Fibroblast of the aortic adventitia (primary cell): ENCODE measurements around the gene IGIP. TPM values are rescaled to one million over a fixed set of nuclear protein-coding genes. Genes with fewer than 3 reads are reported as not detected.
A peak's percentile ranks its signal among the peaks of the same experiment; 100 is the strongest.

ENCODE experiments used
- DNase-seq: peaks from one replicate; pipeline ENCODE4 v3.0.0-alpha.2; 2010; ENCODE audit warnings: low read depth
- H3K4me3 ChIP-seq: 2 replicates; pipeline ENCODE4 v1.5.1; 2011; ENCODE audit warnings: low read depth, mild to moderate bottlenecking, control low read depth, low read length, moderate library complexity
- total RNA-seq: library from RNA; depleted of rRNA; stranded (reverse); fragments of >200 nt; gene quantifications from 2 replicates; pipeline ENCODE4 v1.2.3, GENCODE V29; 2012; ENCODE audit warnings: low replicate concordance
- TF ChIP-seq, protein P1 (sequence below): IDR thresholded peaks from 2 replicates; pipeline ENCODE4 v1.5.1; 2011; ENCODE audit warnings: mild to moderate bottlenecking, low read length, control low read depth, inconsistent platforms; ENCODE audit not compliant: insufficient read depth

The IGIP gene
- total RNA-seq, 1 donor: 13.7 TPM

DNA sequence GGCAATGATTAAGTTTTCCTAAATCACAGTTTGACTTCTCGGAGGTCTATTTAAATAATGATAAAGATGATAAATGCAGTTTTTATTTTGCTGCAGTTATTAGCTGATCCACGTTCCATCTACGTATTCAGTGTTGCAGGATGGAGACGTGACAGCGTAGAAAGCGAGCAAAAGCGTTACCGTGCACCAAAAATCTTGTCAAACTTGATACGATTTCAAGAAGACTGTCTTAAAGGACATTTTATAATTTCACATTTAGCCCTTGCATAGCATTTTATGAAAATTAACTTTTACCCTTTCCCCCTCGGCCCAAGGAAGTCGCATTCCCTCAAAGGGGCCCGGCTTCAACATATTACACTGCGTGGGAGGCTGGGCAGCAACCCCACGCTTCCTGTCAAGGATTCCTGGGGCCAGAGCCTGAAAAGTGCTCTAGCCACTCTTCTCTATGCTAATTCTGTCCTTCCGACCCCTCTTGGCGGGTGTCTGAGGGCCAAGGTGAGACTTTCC lies 18.9 kb upstream of the IGIP start:
- peak overlapping the region; percentile 92 for H3K4me3 ChIP-seq
- DNase-seq: no peak
- TF ChIP-seq, protein P1, sequence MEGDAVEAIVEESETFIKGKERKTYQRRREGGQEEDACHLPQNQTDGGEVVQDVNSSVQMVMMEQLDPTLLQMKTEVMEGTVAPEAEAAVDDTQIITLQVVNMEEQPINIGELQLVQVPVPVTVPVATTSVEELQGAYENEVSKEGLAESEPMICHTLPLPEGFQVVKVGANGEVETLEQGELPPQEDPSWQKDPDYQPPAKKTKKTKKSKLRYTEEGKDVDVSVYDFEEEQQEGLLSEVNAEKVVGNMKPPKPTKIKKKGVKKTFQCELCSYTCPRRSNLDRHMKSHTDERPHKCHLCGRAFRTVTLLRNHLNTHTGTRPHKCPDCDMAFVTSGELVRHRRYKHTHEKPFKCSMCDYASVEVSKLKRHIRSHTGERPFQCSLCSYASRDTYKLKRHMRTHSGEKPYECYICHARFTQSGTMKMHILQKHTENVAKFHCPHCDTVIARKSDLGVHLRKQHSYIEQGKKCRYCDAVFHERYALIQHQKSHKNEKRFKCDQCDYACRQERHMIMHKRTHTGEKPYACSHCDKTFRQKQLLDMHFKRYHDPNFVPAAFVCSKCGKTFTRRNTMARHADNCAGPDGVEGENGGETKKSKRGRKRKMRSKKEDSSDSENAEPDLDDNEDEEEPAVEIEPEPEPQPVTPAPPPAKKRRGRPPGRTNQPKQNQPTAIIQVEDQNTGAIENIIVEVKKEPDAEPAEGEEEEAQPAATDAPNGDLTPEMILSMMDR: no peak

DNA sequence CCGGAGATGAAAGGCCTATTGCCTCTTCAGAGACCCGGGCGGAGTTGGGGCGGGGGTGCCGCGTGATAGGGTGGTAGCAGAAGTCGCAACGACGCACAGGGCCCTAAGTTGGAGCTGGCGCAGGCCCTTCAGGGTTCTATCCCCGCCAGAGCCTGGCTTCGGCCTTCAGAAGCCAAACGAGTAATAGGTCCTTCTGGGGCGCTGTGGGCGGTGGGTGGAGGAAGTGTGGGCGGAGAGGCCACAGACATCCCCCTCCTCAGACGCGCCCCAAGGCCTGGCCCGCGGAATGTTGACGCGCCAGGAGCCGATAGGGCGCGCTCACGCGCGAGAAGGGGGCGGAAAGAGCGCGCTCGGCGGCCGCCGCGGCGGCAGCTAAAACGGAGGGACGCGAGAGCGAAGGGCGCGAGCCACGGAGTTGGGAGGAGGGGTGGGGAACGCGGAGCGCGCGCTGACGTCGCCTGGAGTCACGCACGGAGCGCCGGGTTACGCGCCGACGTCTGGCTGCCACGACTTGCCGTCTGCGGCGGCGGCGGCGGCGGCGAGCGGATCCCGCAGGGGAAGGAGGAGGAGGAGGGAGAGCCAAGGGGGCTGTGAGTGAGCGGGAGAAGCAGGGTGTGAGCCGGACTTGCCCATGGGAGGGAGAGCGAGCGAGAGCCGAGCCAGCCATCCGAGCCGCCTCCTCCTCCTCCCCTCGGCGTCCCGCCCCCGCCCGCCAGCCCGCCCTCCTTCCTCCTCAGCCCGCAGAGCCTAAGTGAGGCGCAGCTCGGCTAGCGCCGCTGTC lies 18.2 kb upstream of the IGIP start:
- TF ChIP-seq, protein P1: peak; percentile 13

DNA sequence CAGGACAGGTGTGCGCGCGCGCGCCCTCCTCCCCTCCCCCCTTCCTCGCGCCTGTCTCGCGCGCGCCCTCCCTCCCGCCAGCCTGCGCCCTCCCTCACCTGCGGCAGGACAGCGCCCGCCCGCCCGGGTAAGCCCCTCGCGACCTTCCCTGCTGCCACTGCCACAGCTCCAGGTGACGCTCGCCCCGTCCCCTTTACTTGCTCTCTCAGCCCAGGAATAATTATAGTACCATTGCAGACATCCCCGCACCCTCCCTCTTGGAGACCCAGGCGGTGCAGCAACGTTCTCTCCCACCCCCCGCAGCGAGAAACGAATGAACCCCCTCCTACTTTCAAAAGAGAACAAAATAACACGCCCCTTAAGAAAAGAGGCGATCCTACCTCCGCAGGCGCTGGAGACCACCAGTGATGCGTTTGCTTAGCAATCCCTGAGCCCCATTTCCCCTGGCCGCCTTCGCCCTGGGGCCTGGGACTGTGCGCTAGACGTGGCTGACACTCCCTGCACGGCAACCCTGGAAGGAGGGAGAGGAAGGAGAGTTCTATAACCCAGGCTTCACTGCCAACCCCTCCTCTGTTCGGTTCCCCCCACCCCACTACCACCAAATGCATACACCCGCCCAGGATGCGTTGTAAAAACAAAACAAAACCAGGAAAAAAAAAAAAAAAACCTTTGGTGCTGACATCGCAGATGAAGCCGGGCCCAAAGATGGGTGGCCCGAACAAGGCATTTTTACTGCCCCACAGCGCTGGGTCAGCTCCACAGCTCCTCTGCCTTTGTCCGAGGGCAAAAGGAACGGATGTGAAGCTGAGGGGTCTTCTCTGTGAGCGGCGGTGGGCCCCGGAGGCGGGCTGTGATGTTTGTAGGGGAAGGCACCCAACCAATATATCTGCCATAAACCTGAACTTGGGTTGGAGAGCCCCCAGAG lies 17.4 kb upstream of the IGIP start:
- DNase-seq: no peak
- TF ChIP-seq, protein P1: no peak
- H3K4me3 ChIP-seq: peak overlapping the region; percentile 92

More for the DNA sequence above, 18.2 kb upstream of the IGIP start:
- H3K4me3 ChIP-seq: peak overlapping the region; percentile 92
- DNase-seq: peak; percentile 90

DNA sequence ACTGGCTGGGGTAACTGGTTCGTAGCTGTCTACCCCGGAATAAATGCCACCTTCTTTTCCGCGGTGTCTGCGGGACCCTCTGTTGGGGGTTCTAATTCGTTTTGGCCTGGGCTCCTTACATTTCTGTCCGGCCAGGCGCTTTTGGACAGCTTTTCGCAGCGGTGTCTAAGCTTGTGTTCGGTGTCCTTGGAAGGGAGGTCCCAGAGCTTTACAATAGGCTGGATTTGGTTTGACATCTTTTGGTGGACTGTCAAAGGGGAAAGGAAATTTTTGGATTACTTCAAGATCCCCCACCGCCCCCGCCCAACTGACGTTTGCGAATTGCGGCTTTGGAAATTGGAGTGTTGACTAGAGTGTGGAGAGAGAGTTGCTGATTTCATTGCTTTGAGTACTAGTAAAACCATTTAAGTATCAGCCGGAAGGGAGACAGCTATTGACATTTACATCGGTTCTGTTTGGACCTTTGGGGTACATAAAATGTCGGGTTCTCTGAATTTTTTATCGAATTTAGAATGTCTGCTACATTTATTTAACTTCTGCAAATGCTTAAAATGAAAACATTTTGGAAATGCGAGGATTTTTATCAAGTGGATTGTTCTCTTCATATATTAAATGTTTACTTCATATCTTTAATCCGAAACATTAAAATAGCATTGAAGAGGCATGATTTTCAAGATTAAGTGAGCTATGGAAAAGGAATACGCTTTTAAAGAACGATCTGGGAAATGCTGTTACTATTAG lies 16.5 kb upstream of the IGIP start:
- TF ChIP-seq, protein P1: no peak
- no peak for DNase-seq
- peak overlapping the region; percentile 92 for H3K4me3 ChIP-seq

DNA sequence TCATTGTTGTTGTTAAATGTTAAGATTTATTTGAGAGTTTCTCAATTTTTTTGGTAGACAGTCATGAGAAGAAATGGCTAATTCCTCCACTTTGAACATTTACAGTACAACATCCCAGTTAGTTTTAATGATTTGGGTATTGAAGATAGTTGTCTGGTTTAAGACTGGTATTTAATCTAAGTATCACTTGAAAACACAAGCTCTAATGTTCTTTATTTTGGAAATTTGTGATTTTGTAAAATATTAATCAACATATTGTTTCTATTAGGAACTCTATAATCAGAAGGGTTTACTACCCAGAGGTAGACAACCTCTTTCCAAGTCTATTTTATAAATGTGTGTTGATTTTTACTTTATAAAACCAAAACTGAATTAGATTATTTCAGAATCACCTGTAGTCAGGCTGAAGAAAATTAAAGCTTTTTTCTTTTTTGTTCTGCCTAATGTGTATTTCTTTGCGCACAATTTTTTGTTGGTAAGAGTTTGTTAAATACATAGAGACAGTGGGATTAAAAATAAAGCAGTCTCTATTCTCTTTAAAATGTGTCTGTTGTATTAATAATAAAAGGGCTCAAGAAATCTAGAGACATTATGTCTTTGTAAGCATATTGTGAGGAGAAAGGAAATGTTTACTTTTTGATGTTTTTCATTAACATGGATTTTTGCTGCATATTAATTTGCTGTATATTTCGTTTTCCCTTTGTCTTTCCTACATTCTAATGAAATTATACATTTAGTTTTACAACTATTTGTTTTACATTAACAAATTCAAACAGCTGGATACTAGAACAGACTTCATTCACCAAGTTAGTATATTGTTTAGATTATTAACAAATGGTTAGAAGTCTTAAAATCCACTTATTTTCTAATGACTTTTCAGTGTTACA lies 15.7 kb upstream of the IGIP start:
- H3K4me3 ChIP-seq: peak overlapping the region; percentile 37
- peak; percentile 49 for DNase-seq
- TF ChIP-seq, protein P1: no peak
